Activated CD4-positive, alpha-beta T cell treated with anti-CD3 and anti-CD28 coated beads, Interleukin-10, Interleukin-2, amounts not matched to agents 100 ng/mL and 50 ng/mL, durations not matched to agents 16 hours and 8 hours (primary cell): ENCODE measurements around the gene FBXW11.
"Not testable (repeated sequence)": the region's sequence is repeated elsewhere in the genome, so short reads cannot be mapped to it uniquely, and the experiment has no call there.

Source experiments
- DNase-seq: peaks from one replicate; pipeline ENCODE4 v3.0.0-alpha.2; 2020

FBXW11 gene

DNA sequence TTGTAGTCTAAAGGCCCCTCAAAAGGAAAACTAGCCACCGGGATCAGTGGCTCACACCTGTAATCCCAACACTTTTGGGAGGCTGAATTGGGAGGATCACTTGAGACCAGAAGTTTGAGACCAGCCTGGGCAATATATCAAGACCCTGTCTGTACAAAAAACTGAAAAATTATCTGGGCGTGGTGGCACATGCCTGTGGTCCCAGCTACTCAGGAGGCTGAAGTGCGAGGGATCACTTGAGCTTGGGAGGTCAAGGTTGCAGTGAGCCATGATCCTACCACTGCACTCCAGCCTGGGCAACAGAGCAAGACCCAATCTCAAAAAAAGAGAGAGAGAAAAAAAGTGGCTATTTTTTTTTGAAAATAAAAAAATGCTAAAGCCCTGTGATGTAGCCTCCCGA is 55.2 kb downstream of the FBXW11 start:
- no peak for DNase-seq

DNA sequence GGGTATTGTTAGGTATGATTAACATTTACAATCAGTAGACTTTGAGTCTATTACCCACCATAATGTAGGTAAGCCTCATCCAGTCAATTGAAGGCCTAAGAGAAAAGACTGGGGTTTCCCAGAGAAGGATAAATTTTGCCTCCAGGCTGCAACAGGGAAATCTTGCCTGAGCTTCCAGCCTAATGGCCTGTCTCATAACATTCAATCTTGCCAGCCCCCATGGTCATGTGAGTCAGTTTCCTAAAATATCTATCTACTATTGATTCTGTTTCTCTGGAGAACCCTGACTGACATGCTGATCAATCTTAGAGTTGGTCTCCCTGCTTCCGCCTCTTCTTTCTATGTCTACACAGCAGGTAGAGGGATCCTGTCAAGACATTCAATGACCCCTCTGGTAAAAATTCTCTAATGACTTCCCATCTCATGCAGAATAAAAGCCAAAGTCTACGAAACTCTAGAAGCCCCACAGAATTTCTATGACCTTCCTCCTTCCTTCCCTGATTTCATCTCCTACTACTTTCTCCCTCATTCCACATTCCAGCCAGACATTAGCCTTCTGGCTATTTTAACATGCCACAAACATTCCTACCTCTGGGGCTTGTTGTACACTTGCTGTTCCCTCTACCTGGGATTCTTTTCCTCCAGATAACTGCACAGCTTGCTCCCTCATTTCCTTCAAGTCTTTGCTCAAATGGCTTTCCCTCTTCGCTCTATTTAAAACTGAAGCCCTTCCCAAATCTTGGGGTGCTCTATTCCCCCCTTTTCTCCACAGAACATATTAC is 60.2 kb downstream of the FBXW11 start:
- no peak for DNase-seq

DNA sequence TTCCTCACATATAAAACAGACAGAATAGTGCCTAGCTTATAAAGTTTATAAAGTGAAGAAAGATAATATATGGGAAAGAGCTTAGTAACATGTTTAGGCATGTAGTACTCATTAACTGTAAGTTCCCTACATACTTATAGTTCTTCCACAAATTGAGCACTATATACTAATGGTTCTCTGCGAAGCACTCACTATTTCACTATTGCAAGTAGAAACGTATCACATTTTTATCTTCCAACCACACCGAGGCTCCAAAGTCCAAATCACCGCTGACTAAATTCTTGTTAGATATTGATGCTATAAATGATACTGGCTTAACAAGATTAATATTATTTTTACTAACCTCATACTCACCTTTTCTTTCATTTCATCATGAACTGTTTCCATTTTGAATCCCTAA is 61.0 kb downstream of the FBXW11 start:
- DNase-seq, result no peak

DNA sequence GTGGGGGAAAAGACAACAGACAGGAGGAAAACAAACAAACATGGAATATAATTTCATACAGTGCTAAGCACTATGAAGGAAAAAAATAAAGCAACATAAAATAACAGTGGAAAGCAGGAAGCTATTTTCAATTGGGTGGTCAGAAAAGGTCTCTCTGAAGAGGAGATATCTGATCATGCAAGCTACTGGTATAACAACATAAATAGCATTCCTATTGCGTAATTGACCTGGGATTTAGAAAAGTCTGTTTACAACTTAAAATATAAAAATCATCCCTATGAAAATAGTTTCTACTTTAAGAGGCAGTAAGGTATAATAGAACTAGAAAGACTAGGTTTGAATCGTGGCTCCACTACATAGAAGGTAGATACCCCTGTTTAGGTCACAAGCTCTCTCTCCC is 61.4 kb downstream of the FBXW11 start:
- DNase-seq, result no peak

DNA sequence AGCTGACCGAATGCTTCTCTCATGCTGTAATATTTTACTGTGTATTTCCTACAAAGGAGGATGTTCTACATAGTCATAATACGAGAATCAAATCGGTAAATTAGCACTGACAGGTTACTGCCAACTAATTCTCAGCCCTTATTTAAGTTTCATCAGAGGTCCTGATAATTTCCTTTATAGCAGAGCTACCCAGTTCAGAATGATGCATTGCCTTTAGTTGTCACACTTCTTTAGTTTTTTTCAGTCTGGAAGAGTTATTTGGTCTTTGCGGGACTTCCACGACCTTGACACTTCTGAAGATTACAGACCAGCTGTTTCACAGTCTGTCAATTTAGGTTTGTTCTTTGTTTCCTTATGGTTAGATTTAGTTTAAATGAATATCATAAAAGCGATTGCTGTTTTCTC is 64.3 kb downstream of the FBXW11 start:
- not testable (repeated sequence) for DNase-seq

DNA sequence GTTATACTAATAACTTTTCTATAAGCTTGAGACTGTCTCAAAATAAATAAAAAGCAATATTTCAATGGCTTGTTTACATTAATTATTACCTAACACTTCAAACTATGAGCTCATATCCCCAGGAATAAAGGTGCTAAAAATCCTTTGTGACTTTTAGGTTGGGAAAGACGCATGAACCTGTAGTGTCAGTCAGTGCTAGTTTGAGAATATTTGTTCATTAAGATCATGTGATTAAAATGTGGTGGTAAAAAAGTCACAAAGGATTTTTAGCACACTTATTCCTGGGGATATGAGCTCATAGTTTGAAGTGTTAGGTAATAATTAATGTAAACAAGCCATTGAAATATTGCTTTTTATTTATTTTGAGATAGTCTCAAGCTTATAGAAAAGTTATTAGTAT is 64.8 kb downstream of the FBXW11 start:
- not testable (repeated sequence) for DNase-seq

DNA sequence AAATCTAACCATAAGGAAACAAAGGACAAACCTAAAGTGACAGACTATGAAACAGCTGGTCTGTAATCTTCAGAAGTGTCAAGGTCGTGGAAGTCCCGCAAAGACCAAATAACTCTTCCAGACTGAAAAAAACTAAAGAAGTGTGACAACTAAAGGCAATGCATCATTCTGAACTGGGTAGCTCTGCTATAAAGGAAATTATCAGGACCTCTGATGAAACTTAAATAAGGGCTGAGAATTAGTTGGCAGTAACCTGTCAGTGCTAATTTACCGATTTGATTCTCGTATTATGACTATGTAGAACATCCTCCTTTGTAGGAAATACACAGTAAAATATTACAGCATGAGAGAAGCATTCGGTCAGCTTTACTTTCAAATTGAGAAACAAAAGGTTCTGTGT is 65.2 kb downstream of the FBXW11 start:
- not testable (repeated sequence) for DNase-seq

DNA sequence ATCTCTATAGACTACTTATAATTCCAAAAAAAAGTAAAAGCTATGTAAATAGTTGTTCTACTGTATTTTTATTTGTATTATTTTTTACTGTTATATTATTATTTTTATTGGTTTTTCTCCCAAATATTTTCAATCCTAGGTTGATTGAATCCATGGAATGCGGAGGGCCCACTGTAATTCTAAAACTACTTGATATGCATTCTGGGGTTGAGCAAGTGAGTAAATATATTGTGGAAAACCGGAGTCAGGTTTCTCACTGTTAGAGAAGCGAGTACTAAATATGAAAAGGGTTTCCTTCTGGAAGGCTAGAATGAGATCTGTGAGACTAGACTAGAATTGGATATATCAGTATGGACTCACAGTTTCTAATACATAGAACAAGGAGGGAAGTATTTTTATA is 66.5 kb downstream of the FBXW11 start:
- no peak for DNase-seq

DNA sequence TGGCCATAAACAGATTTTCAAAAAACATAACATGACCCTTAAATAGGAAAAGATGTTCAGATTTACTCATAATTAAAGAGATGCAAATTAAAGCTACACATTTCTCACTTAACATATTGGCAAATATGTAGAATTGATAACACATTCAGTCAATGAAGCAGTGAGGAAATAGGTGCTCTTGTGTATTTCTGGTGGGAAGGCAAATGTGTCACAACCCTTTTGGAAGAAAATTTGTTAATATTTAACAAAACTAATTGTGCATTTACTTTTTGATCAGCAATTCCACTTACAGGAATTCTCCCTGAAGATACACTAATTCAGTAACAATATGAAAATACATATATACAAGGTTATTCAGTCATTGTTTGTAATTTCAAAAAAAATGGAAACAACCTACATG is 68.1 kb downstream of the FBXW11 start:
- DNase-seq, result no peak

DNA sequence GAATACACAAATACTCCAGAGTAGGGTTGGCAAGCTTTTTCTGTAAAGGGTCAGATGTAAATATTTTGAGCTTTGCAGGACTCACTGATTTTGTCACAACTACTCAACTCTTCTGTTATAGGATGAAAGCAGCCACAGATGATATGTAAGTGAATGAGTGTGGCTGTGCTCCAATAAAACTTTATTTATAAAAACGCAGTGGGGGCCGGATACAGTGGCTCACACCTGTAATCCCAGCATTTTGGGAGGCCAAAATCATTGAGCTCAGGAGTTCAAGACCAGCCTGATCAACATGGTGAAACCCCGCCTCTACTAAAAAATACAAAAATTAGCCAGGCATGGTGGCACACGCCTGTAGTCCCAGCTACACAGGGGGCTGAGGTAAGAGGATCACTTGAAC is 69.1 kb downstream of the FBXW11 start:
- DNase-seq, result no peak

DNA sequence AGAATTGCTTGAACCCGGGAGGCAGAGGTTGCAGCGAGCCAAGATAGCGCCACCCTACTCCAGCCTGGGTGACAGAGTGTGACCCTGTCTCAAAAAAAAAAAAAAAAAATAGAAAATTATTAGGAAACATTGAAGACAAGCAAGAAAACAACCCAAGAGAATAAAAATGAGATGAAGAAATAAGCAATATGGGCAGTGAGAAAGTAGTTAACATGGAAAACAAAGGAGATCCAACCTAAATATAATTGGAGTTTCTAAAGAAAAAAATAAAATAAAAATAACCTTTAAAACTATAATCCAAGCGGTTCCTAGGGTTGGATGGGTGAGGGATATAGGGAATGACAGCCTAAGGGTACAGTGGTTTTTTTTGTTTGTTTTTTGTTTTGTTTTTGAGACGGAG is 71.9 kb downstream of the FBXW11 start:
- DNase-seq, result no peak

DNA sequence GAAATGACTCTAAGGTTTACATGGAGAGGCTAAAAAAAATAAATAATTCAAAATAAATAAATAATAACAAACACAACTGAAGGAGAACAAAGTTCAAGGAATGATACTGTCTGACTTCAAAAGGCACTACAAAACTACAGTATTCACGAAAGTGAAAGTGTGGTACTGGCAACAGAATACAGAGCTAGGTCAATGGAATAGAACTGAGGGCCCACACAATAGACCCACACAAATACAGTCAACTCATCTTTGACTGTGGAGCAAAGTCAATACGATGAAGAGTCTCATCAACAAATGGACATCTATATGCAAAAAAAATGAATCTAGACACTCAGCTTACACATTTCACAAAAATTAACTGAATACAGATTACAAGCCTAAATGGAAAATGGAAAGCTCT is 75.3 kb downstream of the FBXW11 start:
- DNase-seq, result no peak

DNA sequence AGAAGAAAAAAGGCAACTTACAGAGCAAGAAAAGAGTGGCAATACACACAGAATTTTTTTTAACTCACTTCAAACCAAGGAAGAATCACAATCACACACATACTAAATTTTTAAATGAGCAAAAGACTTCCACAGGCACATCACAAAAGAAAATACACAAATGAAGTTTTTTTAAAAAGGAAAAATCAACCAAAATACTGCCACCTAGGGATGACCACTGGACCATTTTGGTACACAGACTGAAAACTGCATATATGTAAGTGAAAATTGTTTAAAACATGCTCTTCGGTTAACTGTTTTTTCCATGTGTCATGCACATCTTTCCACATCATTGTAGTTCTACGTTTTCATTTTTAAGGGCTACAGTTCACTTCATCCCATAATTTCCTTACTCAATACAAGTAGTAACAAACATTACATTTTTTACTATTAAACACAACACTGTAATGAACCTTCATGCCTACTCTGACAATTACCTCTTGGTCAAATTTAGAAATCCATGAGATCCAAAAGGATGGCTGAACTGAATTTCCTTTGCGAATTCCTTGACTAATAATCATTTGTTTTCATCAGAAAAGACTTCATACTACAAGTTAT is 79.0 kb downstream of the FBXW11 start:
- no peak for DNase-seq

DNA sequence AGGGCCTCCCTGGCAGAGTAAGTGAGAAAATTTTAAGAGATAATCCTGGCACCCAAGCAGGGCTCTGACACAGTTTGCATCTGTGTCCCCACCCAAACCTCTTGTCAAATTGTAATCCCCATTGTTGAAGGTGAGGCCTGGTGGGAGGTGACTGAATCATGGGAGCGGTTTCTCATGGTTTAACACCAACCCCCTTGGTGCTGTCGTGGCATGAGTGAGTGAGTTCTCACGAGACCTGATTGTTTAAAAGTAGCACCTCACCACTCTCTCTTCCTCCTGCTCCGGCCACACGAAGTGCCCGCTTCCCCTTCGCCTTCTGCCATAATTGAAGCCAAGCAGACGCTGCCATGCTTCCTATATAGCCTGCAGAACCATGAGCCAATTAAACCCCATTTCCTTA is 80.1 kb downstream of the FBXW11 start:
- DNase-seq, result no peak

DNA sequence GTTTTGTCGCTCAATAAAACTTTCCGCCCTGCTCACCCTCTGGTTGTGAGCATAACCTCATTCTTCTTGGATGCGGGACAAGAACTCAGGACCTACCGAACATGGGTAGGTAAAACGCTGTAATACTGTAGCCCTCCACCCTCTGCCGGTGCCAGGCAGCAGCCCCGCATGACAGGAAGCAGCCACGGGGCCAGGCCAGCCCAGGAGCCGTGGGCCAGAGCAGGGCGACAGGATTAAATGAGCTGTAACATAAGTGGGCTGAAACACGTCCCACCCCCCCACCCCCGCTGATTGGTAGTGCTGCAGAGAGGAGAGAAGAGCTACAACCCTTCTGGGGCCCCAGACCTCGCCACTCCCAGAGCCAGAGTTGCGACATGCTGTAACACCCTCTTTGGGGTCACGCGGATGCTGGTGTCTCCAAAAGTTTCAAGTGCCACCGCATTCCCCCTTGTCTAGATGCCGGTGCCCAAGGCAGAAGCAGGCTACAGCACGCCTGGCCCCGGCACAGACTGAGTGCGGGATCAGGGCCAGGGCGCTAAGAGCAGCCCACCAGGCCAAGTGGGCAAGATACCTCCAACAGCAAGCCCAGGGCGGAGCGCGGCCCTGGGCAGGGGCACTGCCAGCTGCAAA is 81.8 kb downstream of the FBXW11 start:
- DNase-seq, result no peak

DNA sequence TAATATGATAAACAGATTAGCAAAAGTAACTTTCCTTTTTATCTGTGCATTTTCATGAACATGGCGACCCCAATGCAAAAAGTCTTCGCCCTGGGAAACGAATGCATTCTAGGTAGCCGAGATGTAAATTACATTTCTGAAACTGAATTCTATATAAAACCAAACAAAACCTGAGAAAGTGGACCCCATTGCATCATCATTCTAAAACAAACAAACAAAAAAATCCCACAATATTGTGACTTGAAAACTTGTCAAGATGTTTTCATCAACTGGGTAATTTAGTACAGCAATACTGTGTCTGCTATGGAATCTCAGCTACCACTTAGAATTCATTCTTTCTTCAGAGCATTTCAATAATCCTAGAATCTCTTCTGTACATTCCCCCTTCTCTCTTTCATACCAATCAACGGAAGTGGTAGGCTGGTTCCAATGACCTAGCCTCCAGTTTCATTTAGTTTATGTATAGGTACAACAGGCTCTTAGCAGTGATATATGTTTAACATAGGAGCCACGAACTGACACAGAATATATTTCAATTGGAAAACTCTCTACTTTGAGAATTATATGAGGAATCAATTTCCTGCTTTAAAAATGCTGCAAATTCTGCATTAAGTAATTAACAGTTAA is 85.6 kb downstream of the FBXW11 start:
- DNase-seq, result no peak

DNA sequence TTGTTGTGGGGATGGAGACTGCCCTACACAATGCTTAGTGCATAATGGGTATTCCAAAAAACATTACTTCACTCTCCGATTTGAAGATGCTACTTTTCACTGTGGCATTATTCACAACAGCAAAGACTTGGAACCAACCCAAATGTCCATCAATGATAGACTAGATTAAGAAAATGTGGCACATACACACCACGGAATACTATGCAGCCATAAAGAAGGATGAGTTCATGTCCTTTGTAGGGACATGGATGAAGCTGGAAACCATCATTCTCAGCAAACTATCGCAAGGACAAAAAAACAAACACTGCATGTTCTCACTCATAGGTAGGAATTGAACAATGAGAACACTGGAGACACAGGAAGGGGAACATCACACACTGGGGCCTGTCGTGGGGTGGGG is 90.7 kb downstream of the FBXW11 start:
- DNase-seq, result not testable (repeated sequence)

DNA sequence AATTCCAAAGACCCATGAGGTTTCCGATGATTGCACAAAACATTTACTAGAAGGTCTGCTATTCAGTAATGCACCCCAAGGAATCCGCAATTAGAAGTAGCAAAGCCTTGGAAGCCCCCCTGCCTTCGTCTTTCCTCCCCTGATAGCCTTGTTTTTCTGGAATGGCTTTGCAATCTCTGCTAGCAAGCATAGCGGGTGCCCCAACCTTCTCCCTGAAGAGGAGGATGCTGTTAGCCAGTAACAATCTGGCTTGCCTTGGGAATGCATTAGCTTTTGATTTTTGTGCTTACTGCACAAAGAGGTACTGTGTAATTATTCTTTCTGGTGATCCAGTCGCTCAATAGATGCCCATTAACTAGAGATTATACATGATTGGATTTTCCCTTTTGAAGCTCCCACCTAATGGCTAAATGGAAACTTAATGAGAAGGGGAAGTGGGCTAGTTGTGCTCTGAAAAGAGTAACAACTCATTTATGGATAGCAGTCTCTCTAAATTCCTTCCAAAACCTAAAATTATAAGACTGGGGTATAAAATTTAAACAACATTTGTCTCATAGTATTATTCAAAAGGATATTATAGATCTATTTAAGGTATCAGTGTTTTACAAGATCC is 91.6 kb downstream of the FBXW11 start:
- DNase-seq, result no peak

DNA sequence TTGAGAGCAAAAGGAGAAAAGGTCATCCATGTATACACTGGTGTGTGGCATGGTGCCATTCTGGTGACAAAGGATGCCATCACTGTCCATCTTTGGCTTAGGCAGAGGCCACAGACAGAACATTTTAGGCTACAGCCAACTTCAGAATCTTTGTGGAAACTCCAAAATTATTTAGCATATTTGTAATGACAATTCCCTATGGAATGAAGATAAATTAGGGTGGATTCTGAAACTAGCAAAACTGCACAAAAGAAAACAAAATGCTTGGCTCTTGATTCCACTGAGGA is 92.5 kb downstream of the FBXW11 start:
- no peak for DNase-seq

DNA sequence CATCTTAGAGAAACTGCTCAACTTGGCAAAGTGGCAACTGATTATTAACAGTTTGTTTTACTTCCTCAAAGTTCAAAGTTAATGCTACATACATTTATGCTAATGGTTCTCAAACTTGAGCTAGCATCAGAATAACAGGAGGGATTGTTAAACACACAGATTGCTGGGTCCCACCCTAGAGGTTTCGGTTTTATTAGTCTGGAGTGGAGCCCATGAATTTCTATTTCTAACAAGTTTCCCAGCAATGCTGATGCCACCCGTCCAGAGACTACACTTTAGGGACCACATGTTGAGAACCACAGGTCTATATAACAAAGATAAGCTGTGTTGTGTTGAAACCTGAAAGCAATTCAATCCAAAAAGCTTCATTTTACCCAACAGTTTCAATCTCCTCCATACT is 95.3 kb downstream of the FBXW11 start:
- no peak for DNase-seq

DNA sequence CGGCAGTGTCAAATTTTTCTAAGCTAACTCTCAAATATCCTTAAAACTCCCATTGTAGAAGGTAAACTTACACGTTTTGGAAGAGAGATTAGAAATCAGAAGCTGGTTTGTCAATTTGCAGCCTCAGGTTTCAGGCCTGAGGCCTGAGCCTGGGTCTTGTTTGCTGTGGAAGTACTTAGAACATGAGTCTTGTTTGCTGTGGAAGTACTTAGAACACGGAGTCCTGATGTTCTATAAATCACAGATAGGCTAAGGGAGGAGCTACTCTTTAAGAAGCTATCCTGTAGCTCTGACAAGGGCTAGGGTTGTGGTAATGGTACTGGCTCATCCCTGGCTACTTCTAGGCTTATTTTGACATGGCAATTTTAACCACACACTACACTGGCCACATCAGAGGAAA is 97.8 kb downstream of the FBXW11 start:
- DNase-seq, result no peak

DNA sequence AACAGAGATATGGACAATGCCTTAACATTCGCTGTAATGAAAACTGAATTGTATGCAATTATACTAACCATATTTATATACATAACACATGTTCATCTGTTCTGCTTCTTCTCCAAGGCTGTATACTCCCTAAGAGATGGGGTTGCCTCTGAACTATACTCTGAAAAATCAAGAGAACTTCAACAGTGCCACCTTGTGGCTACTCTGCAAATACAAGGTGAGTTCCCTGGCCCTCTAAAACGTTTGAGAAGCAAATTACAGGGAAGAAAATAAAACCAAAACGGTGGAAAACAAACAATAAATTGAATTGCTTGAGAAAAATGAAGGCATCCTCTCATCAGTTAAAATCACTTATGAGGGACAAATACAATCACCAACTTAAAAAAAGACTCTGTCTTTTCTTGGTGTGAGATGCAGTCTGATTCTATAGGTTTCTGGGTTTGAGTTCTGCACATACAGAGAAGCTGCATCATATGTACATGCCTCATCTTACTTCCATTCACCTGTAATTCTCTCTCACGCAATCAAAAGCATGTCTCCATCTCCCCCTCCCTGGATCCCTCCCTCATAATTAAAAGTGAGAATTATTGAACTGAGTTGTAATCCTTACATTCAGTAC is 98.6 kb downstream of the FBXW11 start:
- peak; percentile 75 for DNase-seq
